ENCODE measurements around the gene KIF5B. TPM values are rescaled to one million over a fixed set of nuclear protein-coding genes. Genes with fewer than 3 reads are reported as not detected.

The KIF5B gene
- total RNA-seq, 1 donor from 2014 or later = 160 TPM

DNA sequence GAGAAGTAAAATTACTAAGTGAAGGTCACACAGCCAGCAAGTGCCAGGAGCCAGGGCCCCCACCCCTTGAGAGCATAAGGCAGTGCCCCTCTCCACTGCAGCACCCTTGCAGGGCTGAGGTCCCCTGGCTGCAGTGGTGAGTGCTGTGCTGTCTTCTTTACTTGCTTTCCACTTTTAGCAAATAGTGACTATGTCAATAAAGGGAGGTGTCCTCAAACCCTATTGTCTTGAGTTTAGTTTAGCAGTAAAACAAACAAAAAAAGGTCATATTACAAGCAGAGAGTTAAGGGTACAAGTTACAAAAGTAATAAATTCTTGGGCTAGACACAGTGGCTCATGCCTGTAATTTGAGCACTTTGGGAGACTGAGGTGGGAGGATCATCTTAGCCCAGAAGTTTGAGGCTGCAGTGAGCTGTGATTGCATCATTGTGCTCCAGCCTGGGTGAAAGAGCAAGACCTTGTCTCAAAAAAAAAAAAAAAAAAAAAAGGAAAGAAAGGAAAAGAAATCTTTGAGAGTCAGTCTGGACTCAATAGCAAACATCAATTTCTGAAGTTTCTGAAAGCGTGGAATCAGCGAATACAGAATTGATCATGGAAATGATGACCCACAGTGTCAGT lies 39.0 kb upstream of the KIF5B start:
- Mint-ChIP-seq H3K4me1 (ENCODE audit: low read depth, unreplicated experiment) (no peaks in the 10 kb centered on the region), H3K9me3 (ENCODE audit: unreplicated experiment) (peaks cover 17% of the 10 kb centered on the region), H3K36me3 (ENCODE audit: low read depth, unreplicated experiment) (peaks cover 2% of the 10 kb centered on the region), H3K27ac (ENCODE audit: unreplicated experiment) (no peak overlapping the region), H3K4me3 (ENCODE audit: unreplicated experiment) (no peak overlapping the region), H3K27me3 (ENCODE audit: low read depth, unreplicated experiment) (no peaks in the 10 kb centered on the region)
- Histone ChIP-seq H3K27me3 (ENCODE audit: insufficient read depth, low read length) (peaks cover 3% of the 10 kb centered on the region), H3K9me3 (ENCODE audit: insufficient read depth, low read depth, low read length) (peaks cover 3% of the 10 kb centered on the region), H3K79me2 (ENCODE audit: insufficient read depth, low read length) (no peaks in the 10 kb centered on the region), H3K36me3 (ENCODE audit: insufficient read depth, low read length) (no peaks in the 10 kb centered on the region), H2AFZ (ENCODE audit: low read depth, low read length) (no peak overlapping the region), H3K4me2 (ENCODE audit: low read length) (no peak overlapping the region), H3K27ac (ENCODE audit: low read depth, low read length) (no peak overlapping the region), H3K9ac (ENCODE audit: low read length) (no peak overlapping the region), H4K20me1 (ENCODE audit: insufficient read depth, low read length) (no peaks in the 10 kb centered on the region), H3K4me1 (ENCODE audit: insufficient read depth, low read length) (no peaks in the 10 kb centered on the region), H3K4me3 (ENCODE audit: insufficient read depth, low read depth, low read length) (no peak overlapping the region)
- no peak for FAIRE-seq
- DNase-seq (ENCODE audit: low read depth) = no peak
- TF ChIP-seq CTCF (IDR thresholded peaks at IDR 0.05; ENCODE audit: insufficient read depth, low read depth, low read length) = no peak
- TF ChIP-seq EZH2 (IDR thresholded peaks at IDR 0.05; ENCODE audit: insufficient read depth, low read length) = no peak

DNA sequence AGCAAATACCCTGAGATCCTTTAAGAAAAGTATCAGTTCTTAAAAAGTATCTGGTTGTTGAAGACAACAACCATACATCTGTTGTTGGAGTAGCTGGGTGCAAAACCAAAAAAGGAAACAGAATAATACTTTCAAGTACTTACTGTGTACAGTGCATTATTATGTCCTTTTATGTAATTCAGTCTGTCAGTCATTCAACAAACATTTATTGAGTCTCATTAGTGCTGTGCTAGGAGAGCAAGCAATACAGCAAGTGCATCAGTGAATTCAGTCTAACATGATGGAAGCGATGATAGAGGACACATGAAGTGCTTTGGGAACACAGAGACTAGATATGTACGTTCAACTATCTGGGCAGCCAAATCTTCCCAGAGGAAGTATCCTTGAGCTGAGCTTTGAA lies 37.4 kb upstream of the KIF5B start:
- Histone ChIP-seq H3K9ac (ENCODE audit: low read length) (no peak overlapping the region), H3K4me2 (ENCODE audit: low read length) (no peak overlapping the region), H3K27me3 (ENCODE audit: insufficient read depth, low read length) (peaks cover 3% of the 10 kb centered on the region), H2AFZ (ENCODE audit: low read depth, low read length) (no peak overlapping the region), H3K4me1 (ENCODE audit: insufficient read depth, low read length) (no peaks in the 10 kb centered on the region), H4K20me1 (ENCODE audit: insufficient read depth, low read length) (no peaks in the 10 kb centered on the region), H3K79me2 (ENCODE audit: insufficient read depth, low read length) (no peaks in the 10 kb centered on the region), H3K9me3 (ENCODE audit: insufficient read depth, low read depth, low read length) (peaks cover 3% of the 10 kb centered on the region), H3K36me3 (ENCODE audit: insufficient read depth, low read length) (no peaks in the 10 kb centered on the region), H3K4me3 (ENCODE audit: insufficient read depth, low read depth, low read length) (no peak overlapping the region), H3K27ac (ENCODE audit: low read depth, low read length) (no peak overlapping the region)
- Mint-ChIP-seq H3K4me1 (ENCODE audit: low read depth, unreplicated experiment) (no peaks in the 10 kb centered on the region), H3K4me3 (ENCODE audit: unreplicated experiment) (no peak overlapping the region), H3K9me3 (ENCODE audit: unreplicated experiment) (peaks cover 11% of the 10 kb centered on the region), H3K27me3 (ENCODE audit: low read depth, unreplicated experiment) (no peaks in the 10 kb centered on the region), H3K27ac (ENCODE audit: unreplicated experiment) (no peak overlapping the region), H3K36me3 (ENCODE audit: low read depth, unreplicated experiment) (peaks cover 2% of the 10 kb centered on the region)
- no peak for FAIRE-seq
- TF ChIP-seq CTCF (IDR thresholded peaks at IDR 0.05; ENCODE audit: insufficient read depth, low read depth, low read length) (no peak), EZH2 (IDR thresholded peaks at IDR 0.05; ENCODE audit: insufficient read depth, low read length) (no peak)
- no peak for DNase-seq (ENCODE audit: low read depth)

DNA sequence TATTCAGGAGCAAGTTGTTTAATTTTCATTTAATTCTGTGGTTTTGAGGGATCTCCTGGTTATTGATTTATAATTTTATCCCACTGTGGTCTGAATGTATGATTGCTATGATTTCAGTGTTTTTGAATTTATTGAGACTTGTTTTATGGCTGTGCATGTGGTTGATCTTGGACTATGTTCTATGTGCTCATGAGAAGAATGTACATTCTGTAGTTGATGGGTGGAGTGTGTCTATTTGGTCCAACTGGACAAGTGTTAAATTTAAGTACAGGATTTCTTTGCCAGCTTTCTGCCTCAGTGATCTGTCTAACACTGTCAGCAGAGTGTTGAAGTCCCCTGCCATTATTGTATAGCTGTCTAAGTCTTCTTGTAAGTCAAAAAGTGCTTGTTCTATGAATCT lies 34.8 kb upstream of the KIF5B start:
- Histone ChIP-seq H3K4me2 (ENCODE audit: low read length) (no peak overlapping the region), H2AFZ (ENCODE audit: low read depth, low read length) (no peak overlapping the region)

More for the DNA sequence above, 34.8 kb upstream of the KIF5B start:
- Mint-ChIP-seq H3K36me3 (ENCODE audit: low read depth, unreplicated experiment) (peaks cover 2% of the 10 kb centered on the region), H3K4me3 (ENCODE audit: unreplicated experiment) (no peak overlapping the region), H3K4me1 (ENCODE audit: low read depth, unreplicated experiment) (no peaks in the 10 kb centered on the region), H3K9me3 (ENCODE audit: unreplicated experiment) (peaks cover under 1% of the 10 kb centered on the region), H3K27me3 (ENCODE audit: low read depth, unreplicated experiment) (no peaks in the 10 kb centered on the region), H3K27ac (ENCODE audit: unreplicated experiment) (no peak overlapping the region)
- FAIRE-seq (no peak), DNase-seq (ENCODE audit: low read depth) (no peak)
- Histone ChIP-seq H3K9me3 (ENCODE audit: insufficient read depth, low read depth, low read length) (no peaks in the 10 kb centered on the region), H3K36me3 (ENCODE audit: insufficient read depth, low read length) (no peaks in the 10 kb centered on the region), H3K27me3 (ENCODE audit: insufficient read depth, low read length) (peaks cover 3% of the 10 kb centered on the region), H3K27ac (ENCODE audit: low read depth, low read length) (no peak overlapping the region), H3K4me1 (ENCODE audit: insufficient read depth, low read length) (no peaks in the 10 kb centered on the region), H3K79me2 (ENCODE audit: insufficient read depth, low read length) (no peaks in the 10 kb centered on the region), H4K20me1 (ENCODE audit: insufficient read depth, low read length) (no peaks in the 10 kb centered on the region), H3K9ac (ENCODE audit: low read length) (no peak overlapping the region), H3K4me3 (ENCODE audit: insufficient read depth, low read depth, low read length) (no peak overlapping the region)
- no peak for TF ChIP-seq CTCF (IDR thresholded peaks at IDR 0.05; ENCODE audit: insufficient read depth, low read depth, low read length)
- TF ChIP-seq EZH2 (IDR thresholded peaks at IDR 0.05; ENCODE audit: insufficient read depth, low read length) = no peak

Measured in astrocyte (in vitro differentiated cells and primary cell).